BE2C (cell line): Measurements from ENCODE around the gene DCDC2.
"Not testable (repeated sequence)": the region's sequence is repeated elsewhere in the genome, so short reads cannot be mapped to it uniquely, and the experiment has no call there.

Experiments
- DNase-seq: peaks from one replicate; pipeline ENCODE4 v3.0.0-alpha.2; 2020
- H3K27me3 ChIP-seq: fragments of 250-450 bp; sonication (Bioruptor Pico); 2 replicates; pipeline ENCODE4 v1.5.1; 2020; ENCODE audit warnings: mild to moderate bottlenecking
- H3K36me3 ChIP-seq: fragments of 250-450 bp; sonication (Bioruptor Pico); 2 replicates; pipeline ENCODE4 v1.5.1; 2020; ENCODE audit warnings: mild to moderate bottlenecking
- H3K4me1 ChIP-seq: fragments of 250-450 bp; sonication (Bioruptor Pico); 2 replicates; pipeline ENCODE4 v1.5.1; 2020
- H3K4me3 ChIP-seq: 2 replicates; pipeline ENCODE4 v1.5.1; 2011; ENCODE audit warnings: low read depth, low read length
- H3K9me3 ChIP-seq: fragments of 250-450 bp; sonication (Bioruptor Pico); 2 replicates; pipeline ENCODE4 v1.5.1; 2020
- TF ChIP-seq, protein P1 (sequence below): IDR thresholded peaks from 2 replicates; pipeline ENCODE4 v1.5.1; 2012; ENCODE audit warnings: mild to moderate bottlenecking, low read depth, low read length

Gene DCDC2

GRCh38 chr6:24322924-24323323 lies 34.9 kb downstream of the DCDC2 start:
- Histone ChIP-seq H3K9me3 (no peaks in the 10 kb centered on the region), H3K27me3 (peaks cover 11% of the 10 kb centered on the region), H3K36me3 (no peaks in the 10 kb centered on the region), H3K4me1 (no peaks in the 10 kb centered on the region), H3K4me3 (no peak overlapping the region)
- TF ChIP-seq, protein P1, sequence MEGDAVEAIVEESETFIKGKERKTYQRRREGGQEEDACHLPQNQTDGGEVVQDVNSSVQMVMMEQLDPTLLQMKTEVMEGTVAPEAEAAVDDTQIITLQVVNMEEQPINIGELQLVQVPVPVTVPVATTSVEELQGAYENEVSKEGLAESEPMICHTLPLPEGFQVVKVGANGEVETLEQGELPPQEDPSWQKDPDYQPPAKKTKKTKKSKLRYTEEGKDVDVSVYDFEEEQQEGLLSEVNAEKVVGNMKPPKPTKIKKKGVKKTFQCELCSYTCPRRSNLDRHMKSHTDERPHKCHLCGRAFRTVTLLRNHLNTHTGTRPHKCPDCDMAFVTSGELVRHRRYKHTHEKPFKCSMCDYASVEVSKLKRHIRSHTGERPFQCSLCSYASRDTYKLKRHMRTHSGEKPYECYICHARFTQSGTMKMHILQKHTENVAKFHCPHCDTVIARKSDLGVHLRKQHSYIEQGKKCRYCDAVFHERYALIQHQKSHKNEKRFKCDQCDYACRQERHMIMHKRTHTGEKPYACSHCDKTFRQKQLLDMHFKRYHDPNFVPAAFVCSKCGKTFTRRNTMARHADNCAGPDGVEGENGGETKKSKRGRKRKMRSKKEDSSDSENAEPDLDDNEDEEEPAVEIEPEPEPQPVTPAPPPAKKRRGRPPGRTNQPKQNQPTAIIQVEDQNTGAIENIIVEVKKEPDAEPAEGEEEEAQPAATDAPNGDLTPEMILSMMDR, result no peak
- no peak for DNase-seq

DNA sequence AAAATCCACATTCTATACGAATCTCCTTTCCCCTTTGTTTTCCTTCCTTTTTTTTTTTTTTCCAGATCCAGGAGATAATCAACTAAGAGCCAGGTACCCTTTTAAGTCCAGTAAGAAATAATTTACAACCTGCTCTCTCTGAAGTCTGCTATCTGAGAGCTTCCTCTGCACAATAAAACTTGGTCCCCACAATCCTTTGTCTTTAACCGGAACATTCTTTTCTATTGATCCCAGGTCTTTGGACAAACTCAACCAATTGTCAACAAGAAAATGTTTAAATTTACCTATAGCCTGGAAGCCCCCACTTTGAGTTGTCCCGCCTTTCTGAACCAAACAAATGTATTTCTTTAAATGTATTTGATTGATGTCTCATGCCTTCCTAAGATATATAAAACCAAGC lies 35.4 kb downstream of the DCDC2 start:
- not testable (repeated sequence) for H3K9me3 ChIP-seq, H3K36me3 ChIP-seq, DNase-seq, H3K4me3 ChIP-seq, H3K4me1 ChIP-seq
- H3K27me3 ChIP-seq, result peaks cover 11% of the 10 kb centered on the region

GRCh38 chr6:24321538-24322162 lies 36.2 kb downstream of the DCDC2 start:
- TF ChIP-seq, protein P1, result no peak
- H3K27me3 ChIP-seq, result peaks cover 11% of the 10 kb centered on the region

GRCh38 chr6:24313251-24314141 lies 44.4 kb downstream of the DCDC2 start:
- Histone ChIP-seq H3K4me3 (no peak overlapping the region), H3K36me3 (no peaks in the 10 kb centered on the region), H3K4me1 (no peaks in the 10 kb centered on the region), H3K9me3 (no peaks in the 10 kb centered on the region; the same call in 1 of the 2 replicates), H3K27me3 (peaks cover 4% of the 10 kb centered on the region; the same call in 1 of the 2 replicates)
- no peak for DNase-seq
- TF ChIP-seq, protein P1, result no peak

More at GRCh38 chr6:24321538-24322162, 36.2 kb downstream of the DCDC2 start:
- DNase-seq, result no peak
- no peak overlapping the region for H3K4me3 ChIP-seq
- no peaks in the 10 kb centered on the region for H3K9me3 ChIP-seq
- no peaks in the 10 kb centered on the region for H3K36me3 ChIP-seq
- no peaks in the 10 kb centered on the region for H3K4me1 ChIP-seq

DNA sequence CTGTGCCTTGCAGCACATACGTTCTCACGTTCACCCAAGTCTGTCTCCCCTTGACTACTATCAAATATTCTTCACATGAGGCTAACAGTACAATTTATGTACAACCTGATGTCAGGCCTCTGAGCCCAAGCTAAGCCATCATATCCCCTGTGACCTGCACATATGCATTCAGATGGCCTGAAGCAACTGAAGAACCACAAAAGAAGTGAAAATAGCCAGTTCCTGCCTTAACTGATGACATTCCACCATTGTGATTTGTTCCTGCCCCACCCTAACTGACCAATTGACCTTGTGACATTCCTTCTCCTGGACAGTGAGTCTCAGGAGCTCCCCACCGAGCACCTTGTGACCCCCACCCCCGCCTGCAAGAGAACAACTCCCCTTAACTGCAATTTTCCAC lies 46.1 kb downstream of the DCDC2 start:
- not testable (repeated sequence) for H3K27me3 ChIP-seq, H3K4me3 ChIP-seq, DNase-seq, H3K9me3 ChIP-seq, H3K36me3 ChIP-seq, H3K4me1 ChIP-seq

GRCh38 chr6:24307881-24308280 lies 50.0 kb downstream of the DCDC2 start:
- Histone ChIP-seq H3K27me3 (no peaks in the 10 kb centered on the region), H3K36me3 (no peaks in the 10 kb centered on the region), H3K9me3 (no peaks in the 10 kb centered on the region; the same call in 1 of the 2 replicates), H3K4me3 (no peak overlapping the region), H3K4me1 (no peaks in the 10 kb centered on the region)
- TF ChIP-seq, protein P1, result no peak
- DNase-seq, result no peak

- Histone ChIP-seq H3K9me3 (no peaks in the 10 kb centered on the region; the same call in 1 of the 2 replicates), H3K4me1 (no peaks in the 10 kb centered on the region), H3K36me3 (no peaks in the 10 kb centered on the region), H3K4me3 (no peak overlapping the region), H3K27me3 (no peaks in the 10 kb centered on the region)
- DNase-seq, result no peak
- TF ChIP-seq, protein P1, result no peak
Observed at GRCh38 chr6:24306936-24307335, 50.9 kb downstream of the DCDC2 start.
